ENCODE data around the gene RAB37. TPM values are rescaled to one million over a fixed set of nuclear protein-coding genes. Genes with fewer than 3 reads are reported as not detected.

Gene RAB37
- total and polyA plus RNA-seq, 9 of the 15 experiments (the other 6 are each of a cell fraction or from before 2014, with no cell fraction given), result 0.03 to 0.27 (median 0.11) TPM; not detected in 4

DNA sequence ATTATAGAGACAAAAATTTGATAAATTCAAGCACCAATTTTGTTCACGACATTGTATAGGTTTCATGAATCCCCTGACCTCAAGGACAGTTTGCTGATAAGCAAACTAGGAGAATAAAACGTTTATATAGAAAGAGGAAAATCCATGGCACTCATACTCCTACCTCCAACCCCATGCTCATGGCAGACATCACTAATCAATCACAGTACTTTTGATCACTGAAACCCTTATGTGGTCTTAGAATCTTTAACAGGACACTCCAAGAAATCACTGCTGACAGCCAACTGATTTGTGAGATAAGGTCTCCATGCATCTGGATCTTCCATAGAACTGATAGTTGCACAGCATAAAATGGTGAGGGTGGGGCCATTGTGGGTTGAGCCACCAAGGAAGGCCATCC, 6.7 kb downstream of the RAB37 start (continued):
- TF ChIP-seq, protein P1, sequence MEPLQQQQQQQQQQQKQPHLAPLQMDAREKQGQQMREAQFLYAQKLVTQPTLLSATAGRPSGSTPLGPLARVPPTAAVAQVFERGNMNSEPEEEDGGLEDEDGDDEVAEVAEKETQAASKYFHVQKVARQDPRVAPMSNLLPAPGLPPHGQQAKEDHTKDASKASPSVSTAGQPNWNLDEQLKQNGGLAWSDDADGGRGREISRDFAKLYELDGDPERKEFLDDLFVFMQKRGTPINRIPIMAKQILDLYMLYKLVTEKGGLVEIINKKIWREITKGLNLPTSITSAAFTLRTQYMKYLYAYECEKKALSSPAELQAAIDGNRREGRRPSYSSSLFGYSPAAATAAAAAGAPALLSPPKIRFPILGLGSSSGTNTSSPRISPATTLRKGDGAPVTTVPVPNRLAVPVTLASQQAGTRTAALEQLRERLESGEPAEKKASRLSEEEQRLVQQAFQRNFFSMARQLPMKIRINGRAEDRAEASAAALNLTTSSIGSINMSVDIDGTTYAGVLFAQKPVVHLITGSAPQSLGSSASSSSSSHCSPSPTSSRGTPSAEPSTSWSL (CRISPR knock-in tag; IDR thresholded peaks at IDR 0.05; ENCODE audit: borderline replicate concordance), result no peak
- TF ChIP-seq GTF2A2 (tag; IDR thresholded peaks at IDR 0.05), result no peak
- no peak for TF ChIP-seq ARID1B (IDR thresholded peaks at IDR 0.05)
- no peak for TF ChIP-seq PHF20 (IDR thresholded peaks at IDR 0.05; ENCODE audit: partially characterized antibody)
- no peak for TF ChIP-seq FOXK2 (conservative IDR thresholded peaks at IDR 0.05 in 1 of 2, IDR thresholded peaks at IDR 0.05 in 1 of 2; ENCODE audit: low read depth in 2 of 2)
- no peak for TF ChIP-seq RBFOX2 (IDR thresholded peaks at IDR 0.05; ENCODE audit: low read depth, low read length)
- TF ChIP-seq, protein P2, sequence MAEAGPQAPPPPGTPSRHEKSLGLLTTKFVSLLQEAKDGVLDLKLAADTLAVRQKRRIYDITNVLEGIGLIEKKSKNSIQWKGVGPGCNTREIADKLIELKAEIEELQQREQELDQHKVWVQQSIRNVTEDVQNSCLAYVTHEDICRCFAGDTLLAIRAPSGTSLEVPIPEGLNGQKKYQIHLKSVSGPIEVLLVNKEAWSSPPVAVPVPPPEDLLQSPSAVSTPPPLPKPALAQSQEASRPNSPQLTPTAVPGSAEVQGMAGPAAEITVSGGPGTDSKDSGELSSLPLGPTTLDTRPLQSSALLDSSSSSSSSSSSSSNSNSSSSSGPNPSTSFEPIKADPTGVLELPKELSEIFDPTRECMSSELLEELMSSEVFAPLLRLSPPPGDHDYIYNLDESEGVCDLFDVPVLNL (CRISPR knock-in tag; IDR thresholded peaks at IDR 0.05; ENCODE audit: low read depth), result no peak
- TF ChIP-seq, protein P3, sequence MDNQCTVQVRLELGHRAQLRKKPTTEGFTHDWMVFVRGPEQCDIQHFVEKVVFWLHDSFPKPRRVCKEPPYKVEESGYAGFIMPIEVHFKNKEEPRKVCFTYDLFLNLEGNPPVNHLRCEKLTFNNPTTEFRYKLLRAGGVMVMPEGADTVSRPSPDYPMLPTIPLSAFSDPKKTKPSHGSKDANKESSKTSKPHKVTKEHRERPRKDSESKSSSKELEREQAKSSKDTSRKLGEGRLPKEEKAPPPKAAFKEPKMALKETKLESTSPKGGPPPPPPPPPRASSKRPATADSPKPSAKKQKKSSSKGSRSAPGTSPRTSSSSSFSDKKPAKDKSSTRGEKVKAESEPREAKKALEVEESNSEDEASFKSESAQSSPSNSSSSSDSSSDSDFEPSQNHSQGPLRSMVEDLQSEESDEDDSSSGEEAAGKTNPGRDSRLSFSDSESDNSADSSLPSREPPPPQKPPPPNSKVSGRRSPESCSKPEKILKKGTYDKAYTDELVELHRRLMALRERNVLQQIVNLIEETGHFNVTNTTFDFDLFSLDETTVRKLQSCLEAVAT (IDR thresholded peaks at IDR 0.05), result peak in 1 of 2 experiments; percentile 73; a peak in 1 of 4 replicates

Data from K562 (cell line).